GM18526 (cell line): ENCODE results near the gene PLCB1.

Experiments
- POLR2A ChIP-seq: IDR thresholded peaks from 3 replicates; pipeline ENCODE4 v1.6.1; 2011; ENCODE audit not compliant: insufficient read length; ENCODE audit errors: extremely low read depth

Gene PLCB1

DNA sequence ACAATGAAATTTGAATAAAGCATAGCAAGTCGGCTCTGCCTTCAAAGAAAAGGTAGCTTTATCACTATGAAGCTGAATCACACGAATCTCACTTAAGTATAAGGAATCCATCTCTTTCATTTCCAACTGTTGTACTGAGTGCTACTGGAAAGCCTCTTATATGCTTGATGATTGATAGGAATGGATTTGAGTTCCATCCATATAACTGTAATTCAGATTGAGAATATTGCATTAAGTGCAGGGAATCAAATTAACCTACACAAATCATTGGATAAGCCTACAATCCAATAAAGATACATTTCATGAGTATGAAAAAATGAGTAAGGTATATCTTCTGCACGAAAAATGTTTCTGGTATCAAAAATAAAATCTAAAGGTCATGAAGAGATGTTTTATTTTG, 492.0 kb downstream of the PLCB1 start:
- no peak for TF ChIP-seq POLR2A

GRCh38 chr20:8624616-8625015, 492.6 kb downstream of the PLCB1 start:
- no peak for TF ChIP-seq POLR2A

GRCh38 chr20:8627340-8628004, 495.4 kb downstream of the PLCB1 start:
- TF ChIP-seq POLR2A: no peak

DNA sequence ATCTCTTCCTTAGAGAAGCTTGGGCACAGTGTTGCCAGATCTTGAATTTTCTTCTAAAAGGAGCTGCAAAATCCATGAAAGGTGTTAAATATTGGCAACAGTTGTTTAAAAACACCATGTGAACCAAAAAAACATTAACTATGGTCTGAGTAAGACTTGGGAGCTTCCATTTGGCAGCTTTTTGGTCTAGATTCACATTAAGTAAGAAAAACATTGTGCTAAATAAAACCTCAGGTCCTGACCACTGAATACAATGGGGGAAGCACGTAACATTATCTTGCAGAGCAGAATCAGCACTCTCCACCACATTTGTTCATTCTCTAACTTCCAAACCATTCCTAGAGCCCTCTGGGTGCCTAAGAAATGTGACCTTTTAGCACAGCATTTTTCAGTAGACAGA, 499.2 kb downstream of the PLCB1 start:
- no peak for TF ChIP-seq POLR2A

DNA sequence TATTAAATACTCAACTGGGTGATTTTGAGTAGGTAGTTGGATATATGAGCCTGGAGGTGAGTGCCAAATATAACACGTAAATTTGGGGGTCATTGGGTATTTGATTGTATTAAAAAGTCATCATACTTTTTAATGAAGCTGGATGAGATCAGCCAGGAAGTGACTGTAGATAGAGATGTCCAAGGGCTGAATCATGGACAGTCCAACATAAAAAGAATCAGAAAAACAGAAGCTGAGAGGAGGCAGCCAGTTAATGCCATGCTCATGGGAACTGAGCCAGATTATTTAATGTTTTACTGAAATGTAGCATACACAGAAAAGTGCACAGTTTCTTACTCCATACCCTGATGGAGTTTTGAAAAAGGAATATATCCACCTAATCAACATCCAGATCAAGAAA, 501.3 kb downstream of the PLCB1 start:
- no peak for TF ChIP-seq POLR2A

GRCh38 chr20:8635048-8635572, 503.0 kb downstream of the PLCB1 start:
- TF ChIP-seq POLR2A: no peak

GRCh38 chr20:8635837-8636236, 503.8 kb downstream of the PLCB1 start:
- TF ChIP-seq POLR2A: no peak

GRCh38 chr20:8639112-8639778, 507.2 kb downstream of the PLCB1 start:
- TF ChIP-seq POLR2A: no peak

DNA sequence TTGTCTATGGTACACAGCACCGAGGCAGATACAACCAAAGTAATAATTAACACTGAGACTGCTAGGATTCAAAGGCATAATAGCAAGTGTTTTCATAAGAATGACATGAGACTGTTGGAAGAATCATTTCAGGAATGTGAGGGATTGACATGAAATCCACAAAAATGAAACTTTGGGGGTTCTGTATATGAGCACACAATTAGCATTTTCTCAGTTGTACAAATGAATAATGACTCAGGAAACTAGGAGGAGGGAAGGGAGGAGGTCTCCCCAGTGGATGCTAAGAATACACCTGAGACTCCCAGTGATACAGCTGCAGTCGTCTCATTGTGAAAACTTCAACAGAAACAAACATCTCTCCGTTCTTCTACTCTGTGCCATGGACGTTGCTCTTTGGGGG, 508.4 kb downstream of the PLCB1 start:
- TF ChIP-seq POLR2A: no peak

GRCh38 chr20:8642247-8642646, 510.2 kb downstream of the PLCB1 start:
- no peak for TF ChIP-seq POLR2A

DNA sequence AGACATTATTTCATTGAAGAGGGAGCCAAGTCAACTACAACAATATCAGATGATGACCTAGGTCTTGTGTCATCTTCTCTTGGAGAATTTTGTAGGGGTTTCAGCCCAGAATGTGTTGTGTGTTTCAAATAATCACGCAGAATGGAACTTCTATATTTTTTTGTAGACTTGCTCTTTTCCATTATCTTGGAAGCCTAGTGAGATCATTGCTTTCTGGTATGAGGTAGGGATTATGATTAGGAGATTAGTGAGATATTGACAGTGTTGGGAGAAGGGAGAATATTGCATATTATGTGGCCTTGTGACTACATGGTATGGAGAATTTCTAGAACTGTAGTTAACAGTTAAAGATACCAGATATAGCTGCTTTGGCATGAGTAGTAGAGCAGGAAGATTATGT, 513.3 kb downstream of the PLCB1 start:
- TF ChIP-seq POLR2A: no peak

DNA sequence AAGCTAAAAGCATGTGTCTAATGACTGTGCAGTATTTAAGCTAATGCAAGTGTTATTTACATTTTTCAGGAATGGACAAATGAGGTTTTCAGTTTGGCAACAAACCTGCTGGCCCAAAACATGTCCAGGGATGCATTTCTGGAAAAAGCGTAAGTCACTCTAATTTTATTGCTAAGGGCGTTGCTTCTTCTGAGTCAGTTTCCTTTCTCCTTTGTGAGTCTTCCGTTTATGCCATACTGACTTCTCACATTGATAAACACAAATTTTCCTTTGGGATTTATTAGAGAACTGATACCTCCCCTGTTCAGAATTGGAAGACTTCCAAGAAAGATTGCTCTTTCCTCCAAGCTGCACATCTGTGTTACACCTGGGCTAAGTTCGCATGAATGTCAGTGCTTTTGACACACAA, 514.0 kb downstream of the PLCB1 start:
- no peak for TF ChIP-seq POLR2A

DNA sequence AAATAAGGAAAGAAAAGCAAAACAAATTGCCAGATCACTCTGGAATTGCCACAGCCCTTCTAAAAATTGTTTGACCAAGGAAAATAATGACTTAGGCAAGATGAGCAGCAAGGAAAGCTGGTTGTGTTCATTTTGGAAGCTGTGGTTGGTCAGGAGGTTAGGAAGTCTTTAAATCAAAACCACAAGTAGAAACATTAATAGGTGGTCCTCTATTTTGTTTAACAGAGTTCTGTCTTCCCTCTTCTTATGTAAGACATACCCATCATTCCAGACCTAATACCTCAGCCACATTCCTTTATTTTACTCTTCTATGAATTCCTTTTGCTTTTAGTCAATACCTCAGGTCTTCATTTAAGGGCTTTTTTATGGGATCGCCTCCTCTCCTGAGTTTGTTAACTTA, 514.6 kb downstream of the PLCB1 start:
- no peak for TF ChIP-seq POLR2A

DNA sequence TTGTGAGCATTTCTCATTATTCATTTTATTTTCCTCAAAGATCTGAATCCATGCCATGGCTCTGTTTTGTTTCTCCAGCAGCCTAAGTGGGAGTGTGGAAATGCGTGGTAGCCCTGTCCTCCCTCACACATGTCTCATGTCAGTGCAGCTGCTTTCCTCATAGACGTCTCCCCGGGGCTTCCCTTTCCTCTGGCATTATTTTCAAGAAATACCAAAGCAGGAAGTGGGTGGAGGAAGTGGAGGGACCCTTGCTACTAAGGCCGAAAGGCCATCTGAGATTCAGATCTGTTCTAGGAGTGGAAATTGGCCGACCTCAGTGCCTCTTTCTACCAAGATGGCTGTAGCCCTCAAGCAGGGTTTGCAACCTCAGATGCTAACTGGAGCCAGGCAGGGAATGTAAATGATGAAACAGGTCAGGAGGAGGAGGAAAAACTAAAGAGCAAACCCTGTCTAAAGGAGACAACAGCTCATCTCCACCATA, 515.9 kb downstream of the PLCB1 start:
- no peak for TF ChIP-seq POLR2A

- no peak for TF ChIP-seq POLR2A
Measured at GRCh38 chr20:8648466-8648865, 516.4 kb downstream of the PLCB1 start.

DNA sequence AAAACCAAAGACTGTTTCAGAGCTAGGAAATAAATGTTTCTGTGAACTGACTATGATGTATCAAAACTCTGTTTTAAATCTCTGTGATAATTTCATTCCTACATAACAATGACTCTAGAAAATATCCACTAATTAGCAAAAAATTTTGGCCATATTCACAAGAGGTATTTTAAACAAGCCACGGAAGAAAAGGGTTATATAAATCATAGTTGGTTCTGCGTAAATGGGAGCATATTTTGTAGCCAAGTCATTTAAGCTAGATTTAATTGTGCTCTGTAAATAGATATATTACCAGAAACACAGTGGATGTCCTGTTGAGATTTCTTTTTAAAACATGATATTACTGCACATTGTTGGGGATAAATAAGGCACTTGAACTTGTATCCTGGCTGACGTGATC, 520.3 kb downstream of the PLCB1 start:
- TF ChIP-seq POLR2A: no peak

DNA sequence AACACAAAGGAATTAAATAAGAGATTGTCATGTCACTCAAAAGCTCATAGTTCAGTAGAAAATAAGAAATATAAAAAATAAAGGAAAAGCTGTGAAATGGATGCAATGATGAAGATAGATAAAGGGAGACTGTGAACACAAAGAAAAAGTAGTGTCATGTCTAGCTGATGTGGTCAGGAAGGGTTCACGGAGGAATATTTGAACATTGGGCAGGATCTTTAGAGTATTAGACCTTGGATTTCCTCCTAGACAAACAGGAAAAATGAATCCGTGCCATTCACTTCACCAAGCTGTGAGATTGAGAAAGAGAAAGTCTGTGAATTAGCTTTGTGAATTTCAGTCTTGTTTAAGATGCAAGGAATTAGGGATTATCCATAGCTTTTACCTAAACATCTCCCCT, 522.4 kb downstream of the PLCB1 start:
- no peak for TF ChIP-seq POLR2A

DNA sequence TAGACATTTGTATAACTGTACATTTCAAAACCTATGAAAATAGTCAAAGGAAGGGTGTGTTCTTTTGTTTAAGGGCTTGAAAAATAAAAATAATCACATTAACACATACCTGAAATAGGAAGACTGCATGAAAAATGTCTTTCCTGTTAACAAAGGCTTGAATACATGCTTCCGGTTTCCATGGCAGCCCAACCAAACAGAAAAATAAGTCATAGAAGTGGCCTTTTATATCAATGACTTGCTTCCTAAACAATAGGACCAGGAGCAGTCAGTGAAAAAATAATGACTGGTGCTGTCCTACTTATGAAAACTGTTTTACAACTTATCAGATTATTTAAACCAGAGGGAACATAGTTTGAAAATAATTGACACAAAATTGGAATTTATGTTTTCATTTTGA, 524.3 kb downstream of the PLCB1 start:
- TF ChIP-seq POLR2A: no peak
